PC-9 (cell line): ENCODE results near the gene RELA. TPM values are rescaled to one million over a fixed set of nuclear protein-coding genes. Genes with fewer than 3 reads are reported as not detected.

Experiments used
- BruUV-seq: library from RNA; stranded (reverse); fragments of 400-500 nt; replicated peaks from 2 replicates; lab custom pipeline; 2021; lab: Mats Ljungman, UMichigan
- CTCF ChIA-PET: fragments of 300-600 bp; sonication (Branson Sonifier 250); formaldehyde crosslinking; loops from one replicate; lab custom pipeline; 2022; ENCODE audit warnings: antibody characterized with exemption; lab: Charles Lee
- POLR2A ChIA-PET: fragments of 300-600 bp; sonication (Branson Sonifier 250); formaldehyde crosslinking; loops from one replicate; lab custom pipeline; 2022; ENCODE audit warnings: antibody characterized with exemption; ENCODE audit not compliant: unreplicated experiment; lab: Charles Lee
- DNase-seq, 2 experiments: peaks; one replicate each; pipeline versions ENCODE4 v3.0.0 to v3.0.0-alpha.2; 2015 to 2022; ENCODE audit warnings: mixed read lengths in 1 of 2
- H2AFZ ChIP-seq: fragments of 200-600 bp; sonication (generic); 2 replicates; pipeline ENCODE4 v1.8.1; 2017; ENCODE audit warnings: antibody characterized with exemption
- H3F3A ChIP-seq: fragments of 200-600 bp; sonication (generic); 2 replicates; pipeline ENCODE4 v1.8.1; 2017; ENCODE audit warnings: antibody characterized with exemption, mild to moderate bottlenecking, low read depth; ENCODE audit not compliant: insufficient read depth
- H3K27ac ChIP-seq: fragments of 200-600 bp; sonication (generic); 2 replicates; pipeline ENCODE4 v1.6.1; 2016; ENCODE audit warnings: mixed run types
- H3K27me3 ChIP-seq: fragments of 200-600 bp; sonication (generic); 2 replicates; pipeline ENCODE4 v1.6.1; 2016; ENCODE audit warnings: low read depth, mixed run types; ENCODE audit not compliant: insufficient read depth
- H3K36me3 ChIP-seq: fragments of 200-600 bp; sonication (generic); 2 replicates; pipeline ENCODE4 v1.6.1; 2016; ENCODE audit warnings: low read depth, mixed run types
- H3K4me1 ChIP-seq: fragments of 200-600 bp; sonication (generic); replicated peaks from 2 replicates; pipeline ENCODE4 v1.6.1; 2016; ENCODE audit warnings: mixed run types; ENCODE audit not compliant: insufficient read depth
- H3K4me2 ChIP-seq: fragments of 200-600 bp; sonication (generic); 2 replicates; pipeline ENCODE4 v1.6.1; 2017; ENCODE audit warnings: mixed run types
- H3K4me3 ChIP-seq: fragments of 200-600 bp; sonication (generic); 2 replicates; pipeline ENCODE4 v1.6.1; 2016; ENCODE audit warnings: mixed run types
- H3K79me2 ChIP-seq: fragments of 200-600 bp; sonication (generic); 2 replicates; pipeline ENCODE4 v1.6.1; 2017; ENCODE audit warnings: low read depth, mixed run types
- H3K9me2 ChIP-seq: fragments of 200-600 bp; sonication (generic); 2 replicates; pipeline ENCODE4 v1.8.1; 2017; ENCODE audit warnings: mild to moderate bottlenecking; ENCODE audit not compliant: insufficient read depth
- H3K9me3 ChIP-seq: fragments of 200-600 bp; sonication (generic); 2 replicates; pipeline ENCODE4 v1.8.1; 2016; ENCODE audit warnings: low read depth; ENCODE audit not compliant: insufficient read depth
- H4K20me1 ChIP-seq: fragments of 200-600 bp; sonication (generic); 2 replicates; pipeline ENCODE4 v1.8.1; 2017; ENCODE audit not compliant: insufficient read depth
- EZH2 ChIP-seq: fragments of 200-600 bp; sonication (generic); IDR thresholded peaks from 2 replicates; pipeline ENCODE4 v1.8.0; 2017; ENCODE audit warnings: antibody characterized with exemption, low read depth
- intact Hi-C: fragments of 100-400 bp; cut with micrococcal nuclease; formaldehyde crosslinking; loops from one replicate; pipeline ENCODE4 v1.10.0; 2022; ENCODE audit not compliant: unreplicated experiment
- total RNA-seq: library from RNA; stranded (reverse); gene quantifications from 2 replicates; pipeline ENCODE4 v1.2.3, GENCODE V29; 2021
- TF ChIP-seq, protein P1 (sequence below): fragments of 200-600 bp; sonication (generic); conservative IDR thresholded peaks from 2 replicates; pipeline ENCODE4 v1.6.1; 2017; ENCODE audit warnings: mixed run types, antibody characterized with exemption, mild to moderate bottlenecking, moderate library complexity

RELA gene
- total RNA-seq, 1 experiment from 2014 or later: 86.8 TPM

DNA sequence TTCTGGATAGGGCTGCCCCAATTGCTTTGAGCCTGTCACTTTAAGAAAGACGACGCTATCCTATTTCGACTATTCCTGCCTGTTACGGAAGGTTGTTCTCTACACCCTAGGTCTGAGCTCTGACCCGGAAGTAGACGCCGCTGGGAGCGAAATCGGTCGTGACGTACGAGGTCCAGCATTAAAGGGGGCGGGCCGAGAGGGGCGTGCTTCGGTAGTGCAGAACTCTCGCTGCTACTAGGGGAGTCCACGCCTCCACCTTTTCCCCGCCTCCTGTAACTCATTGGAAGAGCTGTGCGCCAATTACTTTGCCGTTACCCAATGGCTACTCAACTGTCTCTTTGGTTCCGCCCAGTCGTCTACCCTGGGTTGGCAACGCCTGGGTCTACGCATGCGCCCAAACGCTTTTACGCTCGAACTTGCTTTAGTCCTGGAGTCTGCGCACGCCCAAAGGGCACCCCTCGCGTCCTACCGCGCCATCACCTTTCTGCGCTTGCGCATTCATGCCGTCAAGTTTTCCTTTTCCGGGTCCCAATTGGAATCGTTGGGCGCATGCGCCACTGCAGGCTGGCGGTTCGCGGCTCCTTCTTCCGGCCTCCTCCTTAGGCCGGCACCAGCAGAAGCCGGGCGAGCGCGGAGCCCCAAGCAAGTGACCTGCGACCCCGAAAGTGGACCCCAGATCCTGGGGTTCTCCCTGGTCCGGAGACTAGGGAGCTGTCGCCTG lies 47.3 kb downstream of the RELA start, which contains the start of gene PCNX3:
PCNX3 (plus strand) TSS at position 548 of the 721 bp plus-strand sequence. CDS start 536 bp downstream, outside the sequence.
- BruUV-seq: no TSS peak
- Histone ChIP-seq H3K36me3 (peaks cover 9% of the 10 kb centered on the region), H2AFZ (peak within 1 kb of the TSS; percentile 85), H3K9me2 (no peaks in the 10 kb centered on the region), H3K27ac (peak within 1 kb of the TSS; percentile 64), H4K20me1 (peaks cover 38% of the 10 kb centered on the region), H3K27me3 (no peaks in the 10 kb centered on the region), H3K9me3 (no peaks in the 10 kb centered on the region), H3K4me3 (peak within 1 kb of the TSS; percentile 93), H3K79me2 (peaks cover 81% of the 10 kb centered on the region), H3K4me1 (peaks cover 27% of the 10 kb centered on the region; the same call in 1 of the 2 replicates), H3F3A (peaks cover 14% of the 10 kb centered on the region), H3K4me2 (peak within 1 kb of the TSS; percentile 99)
- ChIA-PET POLR2A (interaction anchor here (0.5 to 1.2 kb wide), 17 partner anchors 20 to 521 kb away, joined by 3 to 30 read pairs (median 4); partner anchors contain the start of genes EHBP1L1, KCNK7, MALAT1 and MUS81), CTCF (interaction anchor here (0.6 to 1.0 kb wide), 3 partner anchors 43 to 198 kb away, joined by 4 to 7 read pairs (median 4); partner anchors contain the start of gene FAM89B)
- no peak for TF ChIP-seq EZH2
- TF ChIP-seq, protein P1, sequence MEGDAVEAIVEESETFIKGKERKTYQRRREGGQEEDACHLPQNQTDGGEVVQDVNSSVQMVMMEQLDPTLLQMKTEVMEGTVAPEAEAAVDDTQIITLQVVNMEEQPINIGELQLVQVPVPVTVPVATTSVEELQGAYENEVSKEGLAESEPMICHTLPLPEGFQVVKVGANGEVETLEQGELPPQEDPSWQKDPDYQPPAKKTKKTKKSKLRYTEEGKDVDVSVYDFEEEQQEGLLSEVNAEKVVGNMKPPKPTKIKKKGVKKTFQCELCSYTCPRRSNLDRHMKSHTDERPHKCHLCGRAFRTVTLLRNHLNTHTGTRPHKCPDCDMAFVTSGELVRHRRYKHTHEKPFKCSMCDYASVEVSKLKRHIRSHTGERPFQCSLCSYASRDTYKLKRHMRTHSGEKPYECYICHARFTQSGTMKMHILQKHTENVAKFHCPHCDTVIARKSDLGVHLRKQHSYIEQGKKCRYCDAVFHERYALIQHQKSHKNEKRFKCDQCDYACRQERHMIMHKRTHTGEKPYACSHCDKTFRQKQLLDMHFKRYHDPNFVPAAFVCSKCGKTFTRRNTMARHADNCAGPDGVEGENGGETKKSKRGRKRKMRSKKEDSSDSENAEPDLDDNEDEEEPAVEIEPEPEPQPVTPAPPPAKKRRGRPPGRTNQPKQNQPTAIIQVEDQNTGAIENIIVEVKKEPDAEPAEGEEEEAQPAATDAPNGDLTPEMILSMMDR: no peak
- DNase-seq: peak; percentile 100
- intact Hi-C loops: loop anchor here (1.0 to 5.0 kb wide), 8 partner anchors 23 to 243 kb away; partner anchors contain the start of genes CFL1, SIPA1 and ZNRD2

GRCh38 chr11:65613091-65613928 lies 49.4 kb downstream of the RELA start:
- ChIA-PET CTCF (interaction anchor here (0.6 kb wide), 1 partner anchor 88 kb away, joined by 15 read pairs; the partner anchor contains the start of gene SCYL1), POLR2A (interaction anchor here (0.6 to 0.7 kb wide), 2 partner anchors 30 to 350 kb away, joined by 4 to 10 read pairs; no protein-coding TSS in a partner anchor)
- Histone ChIP-seq H3K27ac (peak overlapping the region; percentile 15; the same call in 1 of the 2 replicates), H3K36me3 (peaks cover 7% of the 10 kb centered on the region), H3K9me3 (no peaks in the 10 kb centered on the region), H3K4me2 (peak overlapping the region; percentile 80), H4K20me1 (peaks cover 27% of the 10 kb centered on the region), H3K4me3 (peak overlapping the region; percentile 76), H3K27me3 (no peaks in the 10 kb centered on the region), H2AFZ (peak overlapping the region; percentile 85), H3K9me2 (no peaks in the 10 kb centered on the region), H3K79me2 (peaks cover 67% of the 10 kb centered on the region), H3K4me1 (peaks cover 27% of the 10 kb centered on the region; the same call in 1 of the 2 replicates), H3F3A (peaks cover 21% of the 10 kb centered on the region)
- BruUV-seq: no TSS peak
- no peak for DNase-seq
- no peak for TF ChIP-seq EZH2
- TF ChIP-seq, protein P1: no peak
- intact Hi-C loops: no loop called here

- ChIA-PET CTCF (no interaction called here), POLR2A (interaction anchor here (0.5 to 0.6 kb wide), 2 partner anchors 29 to 103 kb away, joined by 3 to 10 read pairs; no protein-coding TSS in a partner anchor)
- BruUV-seq: no TSS peak
- intact Hi-C loops: no loop called here
- no peak for TF ChIP-seq EZH2
- TF ChIP-seq, protein P1: no peak
- Histone ChIP-seq H2AFZ (no peak overlapping the region), H3K4me1 (peaks cover 27% of the 10 kb centered on the region; the same call in 1 of the 2 replicates), H4K20me1 (peaks cover 22% of the 10 kb centered on the region), H3K27ac (no peak overlapping the region), H3K79me2 (peaks cover 61% of the 10 kb centered on the region), H3K9me2 (no peaks in the 10 kb centered on the region), H3F3A (peaks cover 21% of the 10 kb centered on the region), H3K4me3 (peak overlapping the region; percentile 76; the same call in 1 of the 2 replicates), H3K27me3 (no peaks in the 10 kb centered on the region), H3K36me3 (peaks cover 1% of the 10 kb centered on the region), H3K9me3 (no peaks in the 10 kb centered on the region), H3K4me2 (peak overlapping the region; percentile 80)
- DNase-seq: no peak
Measured at GRCh38 chr11:65612691-65613090, 50.0 kb downstream of the RELA start.
